ENCODE data around the gene FLRT2.

DNA sequence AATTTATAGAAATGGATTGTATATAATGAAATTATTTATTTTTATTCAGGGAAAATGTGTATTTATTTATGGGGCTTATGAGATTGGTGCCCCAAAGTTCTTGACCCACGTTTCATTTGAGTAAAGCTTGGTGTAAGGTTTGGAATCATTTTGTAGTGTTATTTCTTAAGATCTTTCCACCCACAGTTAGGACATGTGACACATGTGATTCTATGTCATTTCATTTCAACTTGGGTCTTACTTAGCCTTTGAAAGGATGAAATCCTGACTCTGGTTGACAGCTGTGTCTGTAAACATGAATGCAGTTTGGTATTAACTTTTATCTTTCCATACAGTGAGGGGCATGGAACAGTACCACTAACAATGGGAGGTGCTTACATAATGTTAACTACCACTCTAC lies 51.7 kb downstream of the FLRT2 start:
- no peak for TF ChIP-seq POLR2A (IDR thresholded peaks at IDR 0.05; ENCODE audit: low read depth, low read length)
- no peak for TF ChIP-seq POLR2AphosphoS5 (IDR thresholded peaks at IDR 0.05; ENCODE audit: low read depth, low read length)
- no peak for TF ChIP-seq TAF1 (IDR thresholded peaks at IDR 0.05; ENCODE audit: borderline replicate concordance, low read depth, low read length)
